Measurements from ENCODE around the gene OLIG2.
A peak's percentile ranks its signal among the peaks of the same experiment; 100 is the strongest.

OLIG2 gene

GRCh38 chr21:33025489-33026442 is at the start of gene OLIG2:
TSS of gene OLIG2 (plus strand) at chr21:33025935. CDS start at chr21:33026863, 928 bp downstream.
- DNase-seq = peak; percentile 82

- DNase-seq = no peak
Measured at GRCh38 chr21:32976791-32977190, 48.9 kb upstream of the OLIG2 start.

GRCh38 chr21:32977216-32977615 is 48.5 kb upstream of the OLIG2 start:
- DNase-seq = no peak

- no peak for DNase-seq
Measured at GRCh38 chr21:32978331-32979270, 47.1 kb upstream of the OLIG2 start.

- no peak for DNase-seq
Measured at GRCh38 chr21:32979598-32980268, 46.0 kb upstream of the OLIG2 start.

- DNase-seq = no peak
Measured at GRCh38 chr21:32981096-32981495, 44.6 kb upstream of the OLIG2 start.

- no peak for DNase-seq
Measured at GRCh38 chr21:32990666-32991065, 35.1 kb upstream of the OLIG2 start.

GRCh38 chr21:32991361-32991760 is 34.4 kb upstream of the OLIG2 start:
- no peak for DNase-seq

GRCh38 chr21:32993894-32994293 is 31.8 kb upstream of the OLIG2 start:
- no peak for DNase-seq

- no peak for DNase-seq
Measured at GRCh38 chr21:32994305-32994704, 31.4 kb upstream of the OLIG2 start.

GRCh38 chr21:33007747-33008146 is 18.0 kb upstream of the OLIG2 start:
- no peak for DNase-seq

GRCh38 chr21:33008333-33009051 is 17.2 kb upstream of the OLIG2 start:
- DNase-seq = no peak

- DNase-seq = no peak
Measured at GRCh38 chr21:33010931-33011330, 14.8 kb upstream of the OLIG2 start.

- DNase-seq = no peak
Measured at GRCh38 chr21:33011462-33011861, 14.3 kb upstream of the OLIG2 start.

GRCh38 chr21:33013626-33014025 is 12.1 kb upstream of the OLIG2 start:
- DNase-seq = no peak

GRCh38 chr21:33014331-33014730 is 11.4 kb upstream of the OLIG2 start:
- no peak for DNase-seq

- no peak for DNase-seq
Measured at GRCh38 chr21:33015096-33015495, 10.6 kb upstream of the OLIG2 start.

- DNase-seq = no peak
Measured at GRCh38 chr21:33015756-33016155, 10.0 kb upstream of the OLIG2 start.

GRCh38 chr21:33018707-33019465 is 6.8 kb upstream of the OLIG2 start:
- no peak for DNase-seq

GRCh38 chr21:33019516-33019884 is 6.2 kb upstream of the OLIG2 start:
- no peak for DNase-seq

- no peak for DNase-seq
Measured at GRCh38 chr21:33019885-33020557, 5.7 kb upstream of the OLIG2 start.
